BLaER1 treated with 17β-estradiol and CSF1 and Interleukin-3, amounts not matched to agents 10 nM and 100 nM (cell line): ENCODE results near the gene KLF6.

Experiments
- H3K27ac ChIP-seq, 11 experiments: shearing (Covaris generic); formaldehyde crosslinking; 2 replicates each; pipeline ENCODE4 v1.8.1; 2022
- H3K27me3 ChIP-seq, 11 experiments: shearing (Covaris generic); formaldehyde crosslinking; 2 replicates each; pipeline ENCODE4 v1.8.1; 2022
- H3K36me3 ChIP-seq, 11 experiments: shearing (Covaris generic); formaldehyde crosslinking; 2 replicates each; pipeline ENCODE4 v1.8.1; 2022
- H3K4me1 ChIP-seq, 10 experiments: shearing (Covaris generic); formaldehyde crosslinking; 2 replicates each; pipeline ENCODE4 v1.8.1; 2022
- H3K4me2 ChIP-seq, 11 experiments: shearing (Covaris generic); formaldehyde crosslinking; 2 replicates each; pipeline ENCODE4 v1.8.1; 2022
- H3K4me3 ChIP-seq, 10 experiments: shearing (Covaris generic); formaldehyde crosslinking; 2 replicates each; pipeline ENCODE4 v1.8.1; 2022
- H3K9ac ChIP-seq, 11 experiments: shearing (Covaris generic); formaldehyde crosslinking; 2 replicates each; pipeline ENCODE4 v1.8.1; 2022
- H3K9me3 ChIP-seq, 11 experiments: shearing (Covaris generic); formaldehyde crosslinking; replicated peaks in 1 of 11; 2 replicates each; pipeline ENCODE4 v1.8.1; 2022
- H4K20me1 ChIP-seq, 11 experiments: shearing (Covaris generic); formaldehyde crosslinking; 2 replicates each; pipeline ENCODE4 v1.8.1; 2022
- Cebpa-rat ChIP-seq, 11 experiments: shearing (Covaris generic); IDR thresholded peaks; 2 replicates each; pipeline ENCODE4 v1.8.1; 2022

The KLF6 gene

DNA sequence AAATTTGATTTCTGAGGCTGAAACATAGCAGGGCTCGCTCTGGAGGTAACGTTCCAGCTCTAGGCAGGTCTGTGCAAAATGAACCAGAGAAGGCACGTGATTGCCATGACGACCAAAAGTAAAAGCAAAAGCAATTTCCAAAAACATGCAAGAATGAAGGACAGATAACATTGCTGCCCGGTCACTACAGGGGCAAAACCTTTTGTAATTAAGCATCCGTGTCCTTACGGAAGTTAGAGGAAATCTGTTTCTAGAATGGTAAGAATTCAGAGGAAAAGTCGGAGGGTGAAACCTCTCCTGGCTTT is 2.9 kb downstream of the KLF6 start:
- peak overlapping the region; percentile 87 to 99 (median 94) for H3K4me3 ChIP-seq
- no peaks in the 10 kb centered on the region for H3K9me3 ChIP-seq
- peaks cover 39 to 61% (median 59%) of the 10 kb centered on the region in 10 experiments for H3K4me1 ChIP-seq
- H4K20me1 ChIP-seq, result peaks cover 56 to 79% (median 77%) of the 10 kb centered on the region in 11 experiments
- H3K27me3 ChIP-seq, result no peaks in the 10 kb centered on the region
- H3K9ac ChIP-seq, result peak overlapping the region; percentile 97 to 100 (median 99)
- peaks cover 51 to 78% (median 57%) of the 10 kb centered on the region in 11 experiments for H3K36me3 ChIP-seq
- no peak for TF ChIP-seq Cebpa-rat (IDR thresholded peaks at IDR 0.05)
- H3K27ac ChIP-seq, result peak overlapping the region; percentile 97 to 100 (median 99)
- H3K4me2 ChIP-seq, result peak overlapping the region; percentile 84 to 99 (median 96)

DNA sequence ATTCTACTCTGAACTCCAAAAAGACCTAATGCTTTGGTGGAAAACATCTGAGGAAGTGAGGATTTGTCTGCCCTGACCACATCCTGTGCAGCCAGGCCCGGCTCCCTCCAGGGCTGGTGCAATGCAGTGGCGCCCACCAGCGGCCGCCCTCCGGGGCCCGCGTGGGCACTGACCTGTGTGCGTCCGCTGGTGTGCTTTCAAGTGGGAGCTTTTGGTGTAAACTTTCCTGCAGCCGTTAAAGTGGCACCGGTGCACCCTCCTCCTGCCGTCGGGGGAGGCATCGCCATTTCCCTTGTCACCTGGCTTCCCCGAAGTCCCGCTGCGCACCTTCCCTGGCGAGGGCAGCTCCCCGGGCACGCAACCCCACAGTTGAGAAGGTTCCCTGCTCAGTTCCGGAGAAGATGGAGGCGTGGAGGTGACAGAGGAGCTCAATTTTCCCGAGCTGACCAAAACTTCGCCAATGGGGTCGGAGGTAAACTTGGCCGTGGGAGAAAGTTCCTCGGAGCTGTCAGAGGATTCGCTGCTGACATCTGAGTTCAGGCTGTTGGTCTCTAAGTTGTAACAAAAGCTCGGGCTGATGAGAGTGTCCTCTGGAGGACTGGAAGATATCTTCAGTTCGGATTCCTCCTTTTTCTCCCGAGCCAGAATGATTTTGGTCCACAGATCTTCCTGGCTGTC is 3.4 kb downstream of the KLF6 start:
- H3K4me2 ChIP-seq, result peak overlapping the region; percentile 84 to 99 (median 96)
- H3K4me3 ChIP-seq, result peak overlapping the region; percentile 87 to 99 (median 94)
- peaks cover 60 to 84% (median 82%) of the 10 kb centered on the region in 11 experiments for H4K20me1 ChIP-seq
- H3K27me3 ChIP-seq, result no peaks in the 10 kb centered on the region
- H3K9me3 ChIP-seq, result no peaks in the 10 kb centered on the region
- no peak for TF ChIP-seq Cebpa-rat (IDR thresholded peaks at IDR 0.05)
- H3K27ac ChIP-seq, result peak overlapping the region; percentile 97 to 100 (median 99)
- H3K36me3 ChIP-seq, result peaks cover 56 to 83% (median 62%) of the 10 kb centered on the region in 11 experiments
- H3K9ac ChIP-seq, result peak overlapping the region; percentile 97 to 100 (median 99)
- H3K4me1 ChIP-seq, result peaks cover 44 to 64% (median 61%) of the 10 kb centered on the region in 10 experiments

DNA sequence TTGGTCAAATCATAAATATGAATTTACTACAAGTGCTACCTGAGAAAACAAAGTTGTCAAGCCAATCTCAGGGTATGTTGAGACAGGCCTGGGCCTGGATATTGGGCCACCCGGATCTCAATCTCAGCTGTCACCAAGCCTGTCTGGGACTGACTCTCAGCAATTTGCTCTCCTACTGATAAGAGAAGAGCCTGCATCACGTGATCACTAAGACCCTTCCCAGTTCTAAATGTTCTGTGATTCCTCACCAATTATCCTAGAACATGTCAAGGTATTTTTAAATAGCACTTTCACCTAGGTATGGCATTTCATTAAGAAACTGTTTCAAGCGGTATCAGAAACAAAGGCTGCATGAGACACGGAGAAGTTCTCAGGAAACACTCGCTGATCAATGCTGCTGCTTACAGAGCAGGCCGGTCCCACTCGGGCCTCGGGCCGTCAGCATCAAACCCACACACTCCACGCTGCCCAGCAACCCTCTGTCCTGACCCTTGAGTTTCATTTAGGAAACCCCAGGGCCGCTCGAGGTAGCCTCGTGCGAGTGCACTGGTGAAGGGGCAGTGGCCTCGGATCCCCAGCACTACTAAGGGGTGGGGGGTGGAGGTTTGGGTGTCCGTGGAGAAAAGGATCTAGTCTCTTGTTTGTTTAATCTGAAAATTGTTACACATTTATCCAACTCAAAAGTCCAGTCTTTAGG is 4.1 kb downstream of the KLF6 start:
- no peaks in the 10 kb centered on the region for H3K27me3 ChIP-seq
- peak overlapping the region; percentile 97 to 100 (median 99) for H3K9ac ChIP-seq
- no peak for TF ChIP-seq Cebpa-rat (IDR thresholded peaks at IDR 0.05)
- H3K36me3 ChIP-seq, result peaks cover 61 to 89% (median 69%) of the 10 kb centered on the region in 11 experiments
- H3K27ac ChIP-seq, result peak overlapping the region; percentile 97 to 100 (median 99)
- no peaks in the 10 kb centered on the region for H3K9me3 ChIP-seq
- H4K20me1 ChIP-seq, result peaks cover 66 to 91% (median 89%) of the 10 kb centered on the region in 11 experiments
- H3K4me1 ChIP-seq, result peaks cover 49 to 64% (median 61%) of the 10 kb centered on the region in 10 experiments
- peak overlapping the region; percentile 84 to 99 (median 96) for H3K4me2 ChIP-seq
- H3K4me3 ChIP-seq, result peak overlapping the region; percentile 87 to 99 (median 94)

DNA sequence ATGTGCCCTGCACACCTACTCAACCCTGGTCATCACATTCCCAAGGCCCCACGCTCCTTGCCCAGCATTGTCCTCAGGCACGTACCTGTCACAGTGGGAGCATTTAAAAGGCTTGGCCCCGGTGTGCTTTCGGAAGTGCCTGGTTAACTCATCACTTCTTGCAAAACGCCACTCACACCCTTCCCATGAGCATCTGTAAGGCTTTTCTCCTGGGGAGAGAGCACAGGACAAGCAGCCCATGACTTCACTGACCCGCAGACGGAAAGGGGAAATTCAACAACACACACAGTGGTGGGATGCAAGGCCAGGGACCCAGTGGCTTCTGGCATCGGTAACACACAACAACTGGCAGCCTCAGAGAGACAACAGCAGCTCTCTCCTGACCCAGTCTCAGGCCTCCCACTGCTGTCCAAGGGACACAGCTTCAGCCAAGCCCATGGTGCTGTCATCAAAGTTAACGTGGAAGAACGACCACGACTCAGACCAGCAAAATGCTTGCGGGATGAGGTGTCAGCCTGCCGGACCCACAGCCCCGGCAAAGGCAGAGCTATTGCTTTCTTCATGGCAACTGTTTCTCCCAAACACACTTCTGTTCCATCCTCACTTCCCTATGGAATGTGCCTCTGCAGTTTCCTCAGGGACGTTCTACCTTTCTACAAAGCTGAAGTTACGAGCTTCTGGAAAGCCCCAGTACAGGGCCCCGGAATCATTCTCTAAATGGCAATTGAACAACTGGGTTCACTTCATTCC is 4.8 kb downstream of the KLF6 start:
- peaks cover 54 to 70% (median 66%) of the 10 kb centered on the region in 10 experiments for H3K4me1 ChIP-seq
- peak overlapping the region; percentile 84 to 99 (median 96) for H3K4me2 ChIP-seq
- peak overlapping the region; percentile 97 to 100 (median 99) for H3K27ac ChIP-seq
- H3K9ac ChIP-seq, result peak overlapping the region; percentile 97 to 100 (median 99); a peak in 19 of 22 replicates
- peaks cover 67 to 91% (median 76%) of the 10 kb centered on the region in 11 experiments for H3K36me3 ChIP-seq
- peaks cover 68 to 98% (median 96%) of the 10 kb centered on the region in 11 experiments for H4K20me1 ChIP-seq
- H3K9me3 ChIP-seq, result no peaks in the 10 kb centered on the region
- no peaks in the 10 kb centered on the region for H3K27me3 ChIP-seq
- H3K4me3 ChIP-seq, result peak overlapping the region; percentile 87 to 99 (median 94)
- no peak for TF ChIP-seq Cebpa-rat (IDR thresholded peaks at IDR 0.05)

DNA sequence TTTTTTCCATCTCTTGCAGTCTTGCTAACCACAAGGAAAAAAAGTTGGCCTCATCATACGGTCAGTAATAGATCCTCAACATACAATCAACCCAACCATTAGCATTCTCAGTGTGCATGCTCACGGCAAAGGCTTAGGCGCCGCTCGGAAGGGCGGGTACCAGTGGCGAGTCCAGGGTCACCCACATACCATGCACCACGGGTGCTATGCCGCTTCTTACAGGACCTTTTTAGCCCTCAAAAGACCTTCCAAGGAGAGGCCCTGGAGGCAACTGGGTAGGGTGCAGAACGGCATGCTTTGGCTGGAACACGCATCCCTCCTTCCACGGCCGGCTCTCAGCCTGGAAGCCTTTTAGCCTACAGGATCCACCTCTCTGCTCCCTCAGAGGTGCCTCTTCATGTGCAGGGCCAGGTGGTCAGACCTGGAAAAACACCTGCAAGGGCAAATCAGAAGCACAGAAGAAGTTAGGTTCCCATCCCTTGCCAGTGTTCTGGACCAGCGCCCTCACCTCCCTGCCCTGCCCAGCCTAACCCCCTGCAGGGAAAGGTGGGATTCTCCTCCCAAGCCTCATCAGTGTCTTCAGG is 5.8 kb downstream of the KLF6 start:
- Histone ChIP-seq H3K9ac (peak overlapping the region in 4 of 11 experiments; percentile 98 to 100 (median 100); a peak in 6 of 22 replicates), H3K27me3 (no peaks in the 10 kb centered on the region), H3K36me3 (peaks cover 76 to 93% (median 85%) of the 10 kb centered on the region in 11 experiments), H3K4me3 (peak overlapping the region in 7 of 10 experiments; percentile 20 to 96 (median 88); a peak in 10 of 20 replicates), H3K27ac (peak overlapping the region in 5 of 11 experiments; percentile 97 to 100 (median 98); a peak in 7 of 22 replicates), H3K4me1 (peaks cover 54 to 74% (median 67%) of the 10 kb centered on the region in 10 experiments), H3K4me2 (peak overlapping the region; percentile 84 to 99 (median 96)), H4K20me1 (peaks cover 68 to 99% (median 95%) of the 10 kb centered on the region in 11 experiments), H3K9me3 (no peaks in the 10 kb centered on the region)
- TF ChIP-seq Cebpa-rat (IDR thresholded peaks at IDR 0.05), result no peak

DNA sequence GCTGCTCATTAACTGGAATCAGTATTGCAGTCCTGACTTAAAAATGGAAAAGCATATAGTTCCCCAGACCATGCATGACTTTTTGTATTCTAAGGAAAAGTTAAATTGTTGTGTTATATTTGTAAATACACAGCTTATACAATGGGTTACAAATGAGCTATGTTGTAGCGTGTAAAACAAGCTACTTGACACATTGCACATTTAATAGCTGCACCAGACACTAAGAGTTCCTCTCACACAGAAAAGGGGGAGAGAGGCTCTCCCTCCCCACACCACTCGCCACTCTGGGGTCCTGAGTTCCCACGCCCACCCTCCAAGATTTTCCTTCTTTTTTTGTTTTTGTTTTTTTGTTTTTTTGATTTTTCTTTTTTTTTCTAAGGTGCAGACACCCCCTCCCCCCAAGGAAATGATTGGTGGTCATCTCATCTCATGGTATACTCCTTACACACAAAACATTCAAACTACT is 6.3 kb downstream of the KLF6 start:
- H3K4me1 ChIP-seq, result peaks cover 54 to 74% (median 67%) of the 10 kb centered on the region in 10 experiments
- H3K4me3 ChIP-seq, result peak overlapping the region in 4 of 10 experiments; percentile 17 to 95 (median 91); a peak in 8 of 20 replicates

DNA sequence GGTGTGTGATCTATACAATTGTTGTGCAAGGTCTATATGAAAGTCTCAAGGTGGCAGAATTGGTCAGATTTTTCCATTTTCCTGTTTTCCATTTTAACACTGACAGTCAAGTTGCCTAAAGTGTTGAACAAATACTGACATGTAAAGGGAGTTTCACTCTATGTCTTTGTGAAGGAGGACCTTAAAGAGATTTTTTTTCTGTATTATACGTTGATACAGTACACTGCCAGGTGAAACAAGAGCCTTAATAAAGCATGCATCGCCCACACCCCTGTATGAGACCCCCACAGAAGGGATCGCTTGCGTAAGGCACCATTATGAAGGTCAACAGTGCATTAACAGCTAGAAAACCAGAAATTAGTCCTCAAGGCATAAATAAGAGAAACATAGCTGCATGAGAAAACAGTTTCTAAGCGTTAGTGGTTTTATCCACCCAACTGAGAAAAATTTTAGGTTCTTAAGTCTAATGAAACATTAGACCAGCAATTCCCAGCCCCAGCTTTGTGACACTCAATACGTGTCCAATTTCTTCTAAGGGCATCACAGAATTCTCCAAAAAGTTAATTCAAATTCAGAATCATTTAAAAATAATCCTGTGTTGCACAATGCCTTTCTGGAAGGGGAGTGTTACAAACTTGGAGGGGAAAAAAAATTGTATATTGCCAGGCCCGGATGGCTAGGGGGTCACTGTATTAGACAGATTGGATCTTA is 6.9 kb downstream of the KLF6 start:
- TF ChIP-seq Cebpa-rat (IDR thresholded peaks at IDR 0.05), result no peak
- H3K4me1 ChIP-seq, result peaks cover 54 to 74% (median 67%) of the 10 kb centered on the region in 10 experiments
- peak overlapping the region in 4 of 11 experiments; percentile 1 to 100 (median 58); a peak in 6 of 22 replicates for H3K27ac ChIP-seq
- peak overlapping the region in 3 of 11 experiments; percentile 100; a peak in 6 of 22 replicates for H3K9ac ChIP-seq
- peaks cover 73 to 94% (median 79%) of the 10 kb centered on the region in 11 experiments for H3K36me3 ChIP-seq
- peak overlapping the region in 3 of 10 experiments; percentile 88 to 95 (median 94); a peak in 6 of 20 replicates for H3K4me3 ChIP-seq
- H4K20me1 ChIP-seq, result peaks cover 68 to 88% (median 86%) of the 10 kb centered on the region in 11 experiments
- peak overlapping the region in 10 of 11 experiments; percentile 25 to 99 (median 96); a peak in 18 of 22 replicates for H3K4me2 ChIP-seq
- H3K9me3 ChIP-seq, result no peaks in the 10 kb centered on the region
- no peaks in the 10 kb centered on the region for H3K27me3 ChIP-seq

More for the DNA sequence above, 6.3 kb downstream of the KLF6 start:
- no peaks in the 10 kb centered on the region for H3K9me3 ChIP-seq
- peaks cover 77 to 97% (median 80%) of the 10 kb centered on the region in 11 experiments for H3K36me3 ChIP-seq
- no peak for TF ChIP-seq Cebpa-rat (IDR thresholded peaks at IDR 0.05)
- H4K20me1 ChIP-seq, result peaks cover 68 to 94% (median 90%) of the 10 kb centered on the region in 11 experiments
- no peaks in the 10 kb centered on the region for H3K27me3 ChIP-seq
- H3K27ac ChIP-seq, result peak overlapping the region in 3 of 11 experiments; percentile 98 to 100 (median 100); a peak in 4 of 22 replicates
- peak overlapping the region in 3 of 11 experiments; percentile 100; a peak in 6 of 22 replicates for H3K9ac ChIP-seq
- peak overlapping the region; percentile 84 to 99 (median 96); a peak in 19 of 22 replicates for H3K4me2 ChIP-seq
